AG09309 (cell line): ENCODE results near the gene PCSK2.

Experiments
- DNase-seq: peaks from one replicate; pipeline ENCODE4 v3.0.0-alpha.2; 2010; ENCODE audit warnings: low read depth
- H3K4me3 ChIP-seq: 2 replicates; pipeline ENCODE4 v1.5.1; 2011; ENCODE audit warnings: mild to moderate bottlenecking, low read depth, low read length, moderate library complexity; ENCODE audit not compliant: control insufficient read depth
- TF ChIP-seq, protein P1 (sequence below): IDR thresholded peaks from 2 replicates; pipeline ENCODE4 v1.5.1; 2011; ENCODE audit warnings: mild to moderate bottlenecking, low read depth, low read length, inconsistent platforms; ENCODE audit not compliant: insufficient read depth, control insufficient read depth; ENCODE audit errors: missing control alignments

The PCSK2 gene

DNA sequence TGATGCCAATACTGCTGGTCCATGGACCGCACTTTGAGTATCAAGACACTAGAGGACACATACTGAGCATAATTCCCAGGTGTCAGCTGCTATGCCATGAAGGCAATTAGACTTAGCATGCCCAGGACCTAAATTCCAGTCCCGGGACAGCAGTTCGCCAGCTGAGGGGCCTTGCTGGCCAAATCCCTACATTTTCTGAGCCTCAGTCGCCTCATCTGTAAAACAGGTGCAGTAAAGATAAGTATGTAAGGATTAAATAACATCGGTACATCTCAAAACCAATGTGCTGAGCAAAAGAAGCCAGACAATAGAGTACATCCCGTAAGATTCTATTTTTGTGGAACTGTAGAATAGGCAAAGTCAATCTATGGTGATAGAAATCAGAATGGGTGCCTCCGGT is 303.3 kb downstream of the PCSK2 start:
- DNase-seq, result no peak
- no peak overlapping the region for H3K4me3 ChIP-seq

DNA sequence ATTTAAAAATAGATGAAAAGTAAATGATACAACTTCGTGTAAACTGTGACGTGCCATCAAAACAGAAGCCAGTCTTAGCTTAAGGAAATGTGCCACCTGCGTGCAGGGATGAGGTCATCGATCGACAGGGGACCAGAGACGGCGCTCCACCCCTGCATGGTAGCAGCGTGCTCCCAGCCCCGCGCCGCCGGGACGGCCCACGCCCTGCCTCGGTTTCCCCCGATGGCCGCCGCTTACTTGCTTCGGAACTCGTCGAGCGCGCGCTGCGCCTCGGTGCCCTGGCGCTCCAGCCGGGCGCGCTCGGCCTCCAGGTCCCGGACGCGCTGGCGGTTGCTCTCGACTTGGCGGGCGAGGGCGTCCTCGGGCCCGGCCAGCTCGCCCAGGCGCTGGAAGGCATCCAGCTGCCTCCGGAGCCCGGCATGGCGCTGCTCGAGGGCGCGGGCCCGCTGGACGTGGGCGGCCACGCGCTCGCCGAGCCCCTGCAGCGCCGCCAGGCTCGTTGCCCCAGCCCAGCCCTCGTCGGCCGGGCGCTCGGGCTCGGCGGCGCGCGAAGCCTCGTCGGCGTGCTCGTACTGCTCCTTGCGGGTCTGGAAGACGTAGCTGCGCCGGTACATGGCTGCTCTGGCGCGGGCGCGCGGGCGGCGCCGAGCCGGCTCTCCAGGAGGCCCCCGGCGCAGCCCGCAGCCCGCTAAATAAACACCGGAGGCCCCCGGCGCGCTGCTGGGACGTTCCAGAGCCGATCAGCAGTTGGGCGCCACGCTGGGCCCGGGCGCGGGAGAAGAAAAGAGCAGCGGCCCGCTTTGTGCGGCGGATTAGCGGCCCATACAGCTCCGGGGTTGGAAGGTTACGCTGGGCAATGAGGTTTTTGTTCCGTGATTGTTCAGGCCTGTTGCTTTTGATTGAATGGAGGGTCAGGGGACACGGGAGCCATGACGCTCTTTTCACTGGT is 304.1 kb downstream of the PCSK2 start, which contains the start of gene BFSP1:
Gene BFSP1, minus strand, starts transcription at position 664 of the 949 bp plus-strand sequence. Its CDS starts 50 bp downstream, at position 614.
- H3K4me3 ChIP-seq, result peak within 1 kb of the TSS; percentile 47
- DNase-seq, result no peak
- TF ChIP-seq, protein P1, sequence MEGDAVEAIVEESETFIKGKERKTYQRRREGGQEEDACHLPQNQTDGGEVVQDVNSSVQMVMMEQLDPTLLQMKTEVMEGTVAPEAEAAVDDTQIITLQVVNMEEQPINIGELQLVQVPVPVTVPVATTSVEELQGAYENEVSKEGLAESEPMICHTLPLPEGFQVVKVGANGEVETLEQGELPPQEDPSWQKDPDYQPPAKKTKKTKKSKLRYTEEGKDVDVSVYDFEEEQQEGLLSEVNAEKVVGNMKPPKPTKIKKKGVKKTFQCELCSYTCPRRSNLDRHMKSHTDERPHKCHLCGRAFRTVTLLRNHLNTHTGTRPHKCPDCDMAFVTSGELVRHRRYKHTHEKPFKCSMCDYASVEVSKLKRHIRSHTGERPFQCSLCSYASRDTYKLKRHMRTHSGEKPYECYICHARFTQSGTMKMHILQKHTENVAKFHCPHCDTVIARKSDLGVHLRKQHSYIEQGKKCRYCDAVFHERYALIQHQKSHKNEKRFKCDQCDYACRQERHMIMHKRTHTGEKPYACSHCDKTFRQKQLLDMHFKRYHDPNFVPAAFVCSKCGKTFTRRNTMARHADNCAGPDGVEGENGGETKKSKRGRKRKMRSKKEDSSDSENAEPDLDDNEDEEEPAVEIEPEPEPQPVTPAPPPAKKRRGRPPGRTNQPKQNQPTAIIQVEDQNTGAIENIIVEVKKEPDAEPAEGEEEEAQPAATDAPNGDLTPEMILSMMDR, result no peak

More for the DNA sequence above, 303.3 kb downstream of the PCSK2 start:
- TF ChIP-seq, protein P1, result no peak

DNA sequence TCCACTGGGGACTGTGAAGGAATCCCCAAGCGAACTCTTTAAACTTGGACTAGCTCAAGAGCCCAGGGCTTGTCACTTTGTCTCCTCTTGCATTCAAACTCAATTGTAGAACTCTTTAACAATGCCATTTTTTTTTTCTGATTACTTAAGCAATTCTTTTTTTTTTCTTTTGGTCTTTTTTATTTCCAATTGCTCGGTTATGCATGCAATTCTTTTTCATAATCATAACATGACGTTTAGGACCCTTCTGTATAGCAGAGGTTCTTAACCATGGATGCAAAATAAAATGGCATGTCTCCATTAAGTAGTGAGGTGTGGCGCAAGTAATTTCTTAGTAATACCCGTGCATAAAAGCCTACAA is 304.8 kb downstream of the PCSK2 start:
- DNase-seq, result no peak
- TF ChIP-seq, protein P1, result no peak
- H3K4me3 ChIP-seq, result peak overlapping the region; percentile 47

DNA sequence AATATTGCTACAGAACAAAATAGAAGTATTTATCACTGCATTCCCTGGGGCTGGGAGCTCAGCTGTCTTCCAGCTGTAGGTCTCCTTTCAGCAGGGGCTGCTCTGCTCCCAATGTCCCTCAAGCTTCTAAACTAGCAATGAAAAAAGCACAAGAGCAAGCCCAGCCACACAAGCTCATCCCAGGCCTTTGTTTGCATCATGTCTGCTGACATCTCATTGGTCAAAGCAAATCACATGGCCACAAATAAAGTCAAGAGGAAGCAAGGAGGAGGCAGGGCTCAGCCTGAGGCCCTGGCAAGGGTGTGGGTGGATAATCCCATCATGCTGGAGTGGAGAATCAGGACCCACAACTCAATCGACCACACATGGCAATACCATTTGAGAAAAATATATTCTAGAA is 306.6 kb downstream of the PCSK2 start:
- TF ChIP-seq, protein P1, result no peak
- DNase-seq, result peak; percentile 40
- H3K4me3 ChIP-seq, result no peak overlapping the region

DNA sequence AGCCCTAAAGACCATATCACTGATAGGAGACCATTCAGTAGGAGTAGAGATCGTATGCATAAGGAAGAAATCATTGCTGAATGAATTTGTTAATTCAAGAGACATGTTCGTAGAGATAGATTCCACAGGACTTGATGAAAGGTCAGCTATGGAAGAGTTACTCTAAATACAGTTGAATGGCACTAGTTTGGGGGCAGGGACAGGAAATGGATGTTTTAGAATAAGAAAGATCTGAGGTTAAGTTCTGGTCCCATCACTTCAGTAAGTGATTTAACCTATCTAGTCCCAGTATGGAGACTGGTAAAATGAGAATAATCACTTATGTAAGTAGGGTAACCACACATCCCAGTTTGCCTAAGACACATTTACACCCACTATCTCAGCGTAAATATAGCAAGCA is 307.2 kb downstream of the PCSK2 start:
- no peak for DNase-seq
- H3K4me3 ChIP-seq, result no peak overlapping the region
- TF ChIP-seq, protein P1, result no peak
